AG04450 (cell line): ENCODE measurements around the gene PLA2G4E. TPM values are rescaled to one million over a fixed set of nuclear protein-coding genes. Genes with fewer than 3 reads are reported as not detected.

Experiments
- polyA plus RNA-seq: library from polyadenylated mRNA; depleted of rRNA; stranded (reverse); fragments of >200 nt; gene quantifications from 2 replicates; pipeline ENCODE4 v1.2.3, GENCODE V29; 2011; rRNA removed

The PLA2G4E gene
- polyA plus RNA-seq, 1 experiment, result not detected

Other genes with a start within 250 kb of the PLA2G4E start
- 6.1 and 10.3 TPM in 2 replicates for gene MAPKBP1, start 246.6 kb downstream of the PLA2G4E start, polyA plus RNA-seq
- gene JMJD7, start 192.9 kb downstream of the PLA2G4E start, polyA plus RNA-seq, result 5.1 and 6.9 TPM in 2 replicates
- gene PLA2G4B, start 182.2 kb downstream of the PLA2G4E start, polyA plus RNA-seq, result 1.3 and 2.8 TPM in 2 replicates
- 0.14 and 0.30 TPM in 2 replicates for gene SPTBN5, start 127.0 kb downstream of the PLA2G4E start, polyA plus RNA-seq
- 19.3 and 22.4 TPM in 2 replicates for gene EHD4, start 48.5 kb downstream of the PLA2G4E start, polyA plus RNA-seq
- gene PLA2G4D, start 73.5 kb upstream of the PLA2G4E start, polyA plus RNA-seq, result not detected in 2 replicates
- gene PLA2G4F, start 135.6 kb upstream of the PLA2G4E start, polyA plus RNA-seq, result not detected in 2 replicates
- 67.3 and 69.0 TPM in 2 replicates for gene VPS39, start 187.3 kb upstream of the PLA2G4E start, polyA plus RNA-seq